Brain microvascular endothelial cell (primary cell): ENCODE results near the gene BCAS1.

ENCODE experiments used
- DNase-seq: peaks from one replicate; pipeline ENCODE4 v3.0.0-alpha.2; 2020
- H3K27ac ChIP-seq: fragments of 250-450 bp; sonication (Bioruptor Pico); 2 replicates; pipeline ENCODE4 v1.5.1; 2020; ENCODE audit warnings: mild to moderate bottlenecking, moderate library complexity
- H3K27me3 ChIP-seq: fragments of 250-450 bp; sonication (Bioruptor Pico); replicated peaks from 2 replicates; pipeline ENCODE4 v1.5.1; 2020; ENCODE audit warnings: mild to moderate bottlenecking
- H3K36me3 ChIP-seq: fragments of 250-450 bp; sonication (Bioruptor Pico); replicated peaks from 2 replicates; pipeline ENCODE4 v1.5.1; 2020; ENCODE audit warnings: mild to moderate bottlenecking
- H3K4me3 ChIP-seq: 2 replicates; pipeline ENCODE4 v1.5.1; 2011; ENCODE audit warnings: low read depth, mild to moderate bottlenecking, control low read depth, low read length, moderate library complexity
- CTCF ChIP-seq: IDR thresholded peaks from 2 replicates; pipeline ENCODE4 v1.5.1; 2011; ENCODE audit warnings: low read depth, mild to moderate bottlenecking, moderate library complexity, low read length, control low read depth, inconsistent platforms; ENCODE audit errors: missing control alignments
- in situ Hi-C: cut with HindIII; loops from 2 replicates; pipeline ENCODE4 v1.10.0; 2017; ENCODE audit warnings: low sequenced_read_pairs, low pct_ligation_motif_present

BCAS1 gene

GRCh38 chr20:54088430-54088829, 18.0 kb upstream of the BCAS1 start:
- in situ Hi-C loops: no loop called here
- H3K36me3 ChIP-seq: no peaks in the 10 kb centered on the region

GRCh38 chr20:54086507-54087039, 16.2 kb upstream of the BCAS1 start:
- no peaks in the 10 kb centered on the region for H3K27me3 ChIP-seq
- TF ChIP-seq CTCF: no peak
- peak; percentile 8 for DNase-seq
- H3K27ac ChIP-seq: no peak overlapping the region
- in situ Hi-C loops: no loop called here
- no peaks in the 10 kb centered on the region for H3K36me3 ChIP-seq
- no peak overlapping the region for H3K4me3 ChIP-seq

More at GRCh38 chr20:54088430-54088829, 18.0 kb upstream of the BCAS1 start:
- no peak for DNase-seq
- Histone ChIP-seq H3K27me3 (no peaks in the 10 kb centered on the region), H3K4me3 (no peak overlapping the region), H3K27ac (no peak overlapping the region)
- no peak for TF ChIP-seq CTCF

DNA sequence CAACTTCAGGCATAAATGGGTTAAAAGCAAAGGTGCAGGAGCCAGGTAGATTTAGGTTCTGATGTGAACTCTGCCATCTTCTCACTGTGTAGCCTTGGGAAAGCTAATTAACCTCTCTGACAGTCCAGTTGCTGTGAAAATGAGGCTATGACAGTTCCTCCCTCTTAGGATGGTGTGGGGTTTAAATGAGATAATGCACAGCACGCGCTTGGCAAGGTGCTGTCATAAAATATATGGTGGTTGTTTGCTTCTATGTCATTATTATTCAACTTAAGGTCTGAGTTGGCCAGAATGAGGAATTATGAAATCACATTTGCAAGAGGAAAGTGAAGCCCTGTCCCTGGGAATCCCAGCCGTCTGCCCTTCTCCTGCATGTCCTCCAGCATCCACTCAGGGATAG, 15.5 kb upstream of the BCAS1 start:
- in situ Hi-C loops: no loop called here
- Histone ChIP-seq H3K27ac (no peak overlapping the region), H3K36me3 (no peaks in the 10 kb centered on the region), H3K27me3 (no peaks in the 10 kb centered on the region), H3K4me3 (no peak overlapping the region)
- no peak for DNase-seq
- TF ChIP-seq CTCF: no peak

DNA sequence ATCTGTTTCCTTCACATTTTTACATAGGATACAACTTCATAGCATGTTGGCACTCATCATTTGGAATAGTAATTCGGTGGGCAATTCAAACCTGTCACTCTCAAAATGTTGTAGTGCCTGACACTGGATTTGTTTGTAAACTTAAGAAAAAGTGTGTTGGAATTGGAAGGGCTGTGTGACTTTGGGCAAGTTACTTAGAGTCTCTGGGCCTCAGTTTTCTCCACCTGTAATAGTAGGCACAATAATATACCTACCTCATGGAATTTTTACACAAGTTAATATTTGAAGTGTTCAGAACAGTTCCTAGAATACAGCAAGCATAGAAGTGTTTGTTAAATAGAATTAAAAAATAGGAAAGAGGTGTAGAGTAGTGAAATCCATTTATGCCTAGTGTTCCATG, 15.0 kb upstream of the BCAS1 start:
- no peak for TF ChIP-seq CTCF
- no peak overlapping the region for H3K4me3 ChIP-seq
- H3K27ac ChIP-seq: no peak overlapping the region
- H3K27me3 ChIP-seq: no peaks in the 10 kb centered on the region
- H3K36me3 ChIP-seq: no peaks in the 10 kb centered on the region
- in situ Hi-C loops: no loop called here
- DNase-seq: no peak

GRCh38 chr20:54084727-54085388, 14.5 kb upstream of the BCAS1 start:
- Histone ChIP-seq H3K27ac (no peak overlapping the region), H3K4me3 (no peak overlapping the region), H3K27me3 (no peaks in the 10 kb centered on the region), H3K36me3 (no peaks in the 10 kb centered on the region)
- no peak for DNase-seq
- in situ Hi-C loops: no loop called here
- no peak for TF ChIP-seq CTCF

DNA sequence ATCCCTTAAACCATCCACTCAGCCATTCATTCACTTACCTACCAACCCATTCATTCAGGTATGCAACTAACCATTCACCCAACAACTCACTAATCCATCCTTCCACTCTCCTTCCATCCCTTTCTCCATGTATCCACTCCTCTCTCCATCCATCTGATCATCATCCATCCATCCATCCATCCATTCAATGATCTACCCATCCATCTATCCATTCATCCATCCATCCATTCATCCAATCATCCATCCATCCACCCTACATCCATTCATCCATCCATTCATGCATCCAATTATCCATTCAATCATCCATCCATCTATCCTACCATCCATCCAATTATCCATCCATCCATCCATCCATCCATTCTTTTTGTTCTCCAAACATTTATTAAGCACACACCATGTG, 13.8 kb upstream of the BCAS1 start:
- no peak overlapping the region for H3K4me3 ChIP-seq
- H3K27me3 ChIP-seq: no peaks in the 10 kb centered on the region
- in situ Hi-C loops: no loop called here
- no peaks in the 10 kb centered on the region for H3K36me3 ChIP-seq
- no peak overlapping the region for H3K27ac ChIP-seq
- no peak for DNase-seq
- TF ChIP-seq CTCF: no peak
